CD4-positive, alpha-beta memory T cell (primary cell): Measurements from ENCODE around the gene NELL1. TPM values are rescaled to one million over a fixed set of nuclear protein-coding genes. Genes with fewer than 3 reads are reported as not detected.
"Not testable (repeated sequence)": the region's sequence is repeated elsewhere in the genome, so short reads cannot be mapped to it uniquely, and the experiment has no call there.

ENCODE experiments used
- CTCF ChIA-PET: fragments of 350-600 bp; sonication (Branson Sonifier 250); formaldehyde crosslinking; loops from one replicate; lab custom pipeline; 2021; ENCODE audit warnings: inconsistent platforms; ENCODE audit not compliant: partially characterized antibody; lab: Charles Lee
- POLR2A ChIA-PET: fragments of 350-600 bp; sonication (Branson Sonifier 250); formaldehyde crosslinking; loops from one replicate; lab custom pipeline; 2021; ENCODE audit not compliant: partially characterized antibody; lab: Charles Lee
- DNase-seq, 5 donors: peaks; one replicate each; pipeline versions ENCODE4 v3.0.0 to v3.0.0-alpha.2; 2020 to 2022; ENCODE audit warnings: mixed read lengths in 1 of 5
- H3K27ac ChIP-seq: one replicate; pipeline ENCODE4 v1.7.0; 2013; ENCODE audit warnings: low read depth, low read length
- H3K27me3 ChIP-seq: 2 replicates; pipeline ENCODE4 v1.7.0; 2013; ENCODE audit warnings: mild to moderate bottlenecking, low read length, moderate library complexity; ENCODE audit not compliant: insufficient read depth
- H3K36me3 ChIP-seq: 2 replicates; pipeline ENCODE4 v1.7.0; 2013; ENCODE audit warnings: mild to moderate bottlenecking, low read length, moderate library complexity; ENCODE audit not compliant: insufficient read depth
- H3K4me1 ChIP-seq: 2 replicates; pipeline ENCODE4 v1.7.0; 2013; ENCODE audit warnings: mild to moderate bottlenecking, low read length, moderate library complexity; ENCODE audit not compliant: insufficient read depth
- H3K4me3 ChIP-seq, 2 donors: one replicate each; pipeline ENCODE4 v1.7.0; 2013; ENCODE audit warnings: low read length in 2 of 2, mild to moderate bottlenecking in 1 of 2
- H3K9me3 ChIP-seq, 2 donors: one replicate each; pipeline ENCODE4 v1.7.0; 2013; ENCODE audit warnings: low read length in 2 of 2, control low read depth in 1 of 2; ENCODE audit not compliant: control insufficient read depth in 1 of 2
- H3K27ac Mint-ChIP-seq, 7 donors: one replicate each; pipeline ENCODE4 v1.8.0; 2020 to 2021; ENCODE audit warnings: mixed read lengths in 7 of 7, mild to moderate bottlenecking in 6 of 7, inconsistent platforms in 3 of 7, moderate library complexity in 3 of 7
- H3K27me3 Mint-ChIP-seq, 2 donors: one replicate each; pipeline ENCODE4 v1.8.0; 2020 to 2021; ENCODE audit warnings: mixed read lengths in 2 of 2
- H3K36me3 Mint-ChIP-seq, 2 donors: one replicate each; pipeline ENCODE4 v1.8.0; 2020 to 2021; ENCODE audit warnings: mixed read lengths in 2 of 2, inconsistent platforms in 1 of 2, mild to moderate bottlenecking in 1 of 2
- H3K4me1 Mint-ChIP-seq, 4 donors: one replicate each; pipeline ENCODE4 v1.8.0; 2020 to 2021; ENCODE audit warnings: mixed read lengths in 4 of 4, mild to moderate bottlenecking in 1 of 4
- H3K4me3 Mint-ChIP-seq, 8 donors: one replicate each; pipeline ENCODE4 v1.8.0; 2020 to 2021; ENCODE audit warnings: mixed read lengths in 8 of 8, mild to moderate bottlenecking in 7 of 8, moderate library complexity in 6 of 8, inconsistent platforms in 3 of 8
- H3K9me3 Mint-ChIP-seq, 8 donors: one replicate each; pipeline ENCODE4 v1.8.0; 2020 to 2021; ENCODE audit warnings: mixed read lengths in 8 of 8, mild to moderate bottlenecking in 5 of 8, inconsistent platforms in 3 of 8, moderate library complexity in 1 of 8
- intact Hi-C: fragments of 100-400 bp; cut with micrococcal nuclease; formaldehyde crosslinking; loops from one replicate; pipeline ENCODE4 v1.15.1; 2023
- polyA plus RNA-seq, 2 donors: library from polyadenylated mRNA; unstranded; fragments of 300-500 nt; fragmentation: Illumina TruSeq; gene quantifications; one replicate each; pipeline ENCODE4 v1.2.3, GENCODE V29; 2021
- total RNA-seq, 2 experiments: library from RNA; stranded (reverse); gene quantifications; one replicate each; pipeline ENCODE4 v1.2.3, GENCODE V29; 2021

Gene NELL1
- total and polyA plus RNA-seq, 4 experiments from 2014 or later: not detected

GRCh38 chr11:21137803-21138202 lies 468.4 kb downstream of the NELL1 start:
- intact Hi-C loops: no loop called here
- no peak overlapping the region for H3K4me3 ChIP-seq
- no peak overlapping the region for H3K27ac ChIP-seq
- no peaks in the 10 kb centered on the region for H3K36me3 ChIP-seq
- peaks cover 0 to 7% (median 3%) of the 10 kb centered on the region in 8 donors for H3K9me3 Mint-ChIP-seq
- H3K9me3 ChIP-seq: no peaks in the 10 kb centered on the region
- no peak overlapping the region for H3K27ac Mint-ChIP-seq
- POLR2A ChIA-PET: no interaction called here
- no peaks in the 10 kb centered on the region for H3K4me1 ChIP-seq
- H3K4me1 Mint-ChIP-seq: no peaks in the 10 kb centered on the region
- no peaks in the 10 kb centered on the region for H3K36me3 Mint-ChIP-seq
- no peaks in the 10 kb centered on the region for H3K27me3 Mint-ChIP-seq
- no peak for DNase-seq
- H3K4me3 Mint-ChIP-seq: no peak overlapping the region
- CTCF ChIA-PET: no interaction called here
- no peaks in the 10 kb centered on the region for H3K27me3 ChIP-seq

- H3K4me3 Mint-ChIP-seq, H3K4me1 Mint-ChIP-seq, H3K36me3 ChIP-seq, H3K27ac Mint-ChIP-seq, DNase-seq, H3K9me3 ChIP-seq, H3K36me3 Mint-ChIP-seq, H3K4me1 ChIP-seq, H3K4me3 ChIP-seq, intact Hi-C loops, POLR2A ChIA-PET, H3K27ac ChIP-seq, CTCF ChIA-PET, H3K27me3 ChIP-seq, H3K27me3 Mint-ChIP-seq: not testable (repeated sequence)
- peaks cover 0 to 14% (median 4%) of the 10 kb centered on the region in 8 donors for H3K9me3 Mint-ChIP-seq
Measured at GRCh38 chr11:21141557-21141956, 472.2 kb downstream of the NELL1 start.

- Mint-ChIP-seq H3K36me3 (no peaks in the 10 kb centered on the region), H3K27ac (no peak overlapping the region), H3K4me3 (no peak overlapping the region), H3K9me3 (peaks cover 0 to 14% (median 4%) of the 10 kb centered on the region in 8 donors), H3K4me1 (no peaks in the 10 kb centered on the region), H3K27me3 (no peaks in the 10 kb centered on the region)
- intact Hi-C loops: no loop called here
- Histone ChIP-seq H3K27ac (no peak overlapping the region), H3K4me1 (no peaks in the 10 kb centered on the region), H3K36me3 (no peaks in the 10 kb centered on the region), H3K4me3 (no peak overlapping the region), H3K9me3 (no peaks in the 10 kb centered on the region), H3K27me3 (no peaks in the 10 kb centered on the region)
- no peak for DNase-seq
- CTCF ChIA-PET: no interaction called here
- POLR2A ChIA-PET: no interaction called here
Measured at GRCh38 chr11:21142007-21142406, 472.6 kb downstream of the NELL1 start.

GRCh38 chr11:21144531-21144930 lies 475.1 kb downstream of the NELL1 start:
- Histone ChIP-seq H3K27ac (no peak overlapping the region), H3K4me1 (no peaks in the 10 kb centered on the region), H3K36me3 (no peaks in the 10 kb centered on the region), H3K27me3 (no peaks in the 10 kb centered on the region), H3K9me3 (no peaks in the 10 kb centered on the region), H3K4me3 (no peak overlapping the region)
- no peaks in the 10 kb centered on the region for H3K27me3 Mint-ChIP-seq
- no peak overlapping the region for H3K27ac Mint-ChIP-seq
- DNase-seq: no peak
- POLR2A ChIA-PET: no interaction called here
- intact Hi-C loops: no loop called here
- CTCF ChIA-PET: no interaction called here
- no peaks in the 10 kb centered on the region for H3K4me1 Mint-ChIP-seq
- H3K9me3 Mint-ChIP-seq: peaks cover 0 to 23% (median 4%) of the 10 kb centered on the region in 8 donors
- H3K36me3 Mint-ChIP-seq: no peaks in the 10 kb centered on the region
- H3K4me3 Mint-ChIP-seq: no peak overlapping the region

GRCh38 chr11:21148376-21148775 lies 479.0 kb downstream of the NELL1 start:
- H3K27ac Mint-ChIP-seq: no peak overlapping the region

GRCh38 chr11:21160140-21160539 lies 490.8 kb downstream of the NELL1 start:
- H3K27ac Mint-ChIP-seq: no peak overlapping the region
- H3K9me3 ChIP-seq: no peaks in the 10 kb centered on the region
- no peaks in the 10 kb centered on the region for H3K4me1 ChIP-seq
- ChIA-PET POLR2A (no interaction called here), CTCF (interaction anchor here (1.2 kb wide), 1 partner anchor 12 kb away, joined by 3 read pairs; no protein-coding TSS in a partner anchor)
- no peaks in the 10 kb centered on the region for H3K27me3 Mint-ChIP-seq
- H3K4me3 Mint-ChIP-seq: no peak overlapping the region
- peaks cover 0 to 5% (median 1%) of the 10 kb centered on the region in 8 donors for H3K9me3 Mint-ChIP-seq
- no peaks in the 10 kb centered on the region for H3K27me3 ChIP-seq
- no peaks in the 10 kb centered on the region for H3K36me3 ChIP-seq
- H3K27ac ChIP-seq: no peak overlapping the region
- H3K4me3 ChIP-seq: no peak overlapping the region
- intact Hi-C loops: no loop called here
- no peaks in the 10 kb centered on the region for H3K4me1 Mint-ChIP-seq
- no peak for DNase-seq
- no peaks in the 10 kb centered on the region for H3K36me3 Mint-ChIP-seq

More at GRCh38 chr11:21148376-21148775, 479.0 kb downstream of the NELL1 start:
- Histone ChIP-seq H3K27ac (no peak overlapping the region), H3K36me3 (no peaks in the 10 kb centered on the region), H3K9me3 (no peaks in the 10 kb centered on the region), H3K27me3 (no peaks in the 10 kb centered on the region), H3K4me3 (no peak overlapping the region), H3K4me1 (no peaks in the 10 kb centered on the region)
- Mint-ChIP-seq H3K27me3 (no peaks in the 10 kb centered on the region), H3K4me1 (no peaks in the 10 kb centered on the region), H3K4me3 (no peak overlapping the region), H3K9me3 (peaks cover 2 to 18% (median 7%) of the 10 kb centered on the region in 8 donors), H3K36me3 (no peaks in the 10 kb centered on the region)
- intact Hi-C loops: no loop called here
- POLR2A ChIA-PET: no interaction called here
- CTCF ChIA-PET: no interaction called here
- no peak for DNase-seq

GRCh38 chr11:21169639-21170038 lies 500.3 kb downstream of the NELL1 start:
- H3K9me3 Mint-ChIP-seq: peaks cover 0 to 5% (median 2%) of the 10 kb centered on the region in 8 donors
- Histone ChIP-seq H3K36me3 (no peaks in the 10 kb centered on the region), H3K4me1 (no peaks in the 10 kb centered on the region), H3K27ac (no peak overlapping the region), H3K4me3 (no peak overlapping the region), H3K9me3 (no peaks in the 10 kb centered on the region), H3K27me3 (no peaks in the 10 kb centered on the region)
- no peaks in the 10 kb centered on the region for H3K4me1 Mint-ChIP-seq
- no peak overlapping the region for H3K4me3 Mint-ChIP-seq
- H3K27ac Mint-ChIP-seq: no peak overlapping the region
- no peaks in the 10 kb centered on the region for H3K27me3 Mint-ChIP-seq
- ChIA-PET POLR2A (no interaction called here), CTCF (no interaction called here)
- no peak for DNase-seq
- intact Hi-C loops: no loop called here
- H3K36me3 Mint-ChIP-seq: no peaks in the 10 kb centered on the region

GRCh38 chr11:21173476-21173875 lies 504.1 kb downstream of the NELL1 start:
- Mint-ChIP-seq H3K36me3 (no peaks in the 10 kb centered on the region), H3K27ac (no peak overlapping the region), H3K9me3 (peaks cover 0 to 7% (median 2%) of the 10 kb centered on the region in 8 donors), H3K27me3 (no peaks in the 10 kb centered on the region), H3K4me1 (no peaks in the 10 kb centered on the region), H3K4me3 (no peak overlapping the region)
- Histone ChIP-seq H3K9me3 (no peaks in the 10 kb centered on the region), H3K36me3 (no peaks in the 10 kb centered on the region), H3K4me1 (no peaks in the 10 kb centered on the region), H3K27ac (no peak overlapping the region), H3K4me3 (no peak overlapping the region), H3K27me3 (no peaks in the 10 kb centered on the region)
- ChIA-PET POLR2A (no interaction called here), CTCF (no interaction called here)
- intact Hi-C loops: no loop called here
- DNase-seq: no peak
